H1 (cell line): ENCODE data around the gene CACNA2D3. TPM values are rescaled to one million over a fixed set of nuclear protein-coding genes. Genes with fewer than 3 reads are reported as not detected.

Experiments
- CHD2 ChIP-seq: IDR thresholded peaks from 2 replicates; pipeline ENCODE4 v1.6.1; 2012; ENCODE audit warnings: low read length, improper control_type of control experiment
- polyA plus RNA-seq, 7 experiments: library from polyadenylated mRNA; depleted of rRNA in 3 of 7; stranded (reverse) in 5 of 7; unstranded in 2 of 7; fragments of >200 nt in 5 of 7; fragments of 200-250 nt in 2 of 7; gene quantifications; 1 replicate in 5 of 7; 2 replicates in 1 of 7; 4 replicates in 1 of 7; pipeline versions ENCODE4 v1.2.1 to v1.2.3, GENCODE V29; 2011 to 2013; ENCODE audit warnings: missing spikeins in 2 of 7, mixed read lengths in 2 of 7
- total RNA-seq: library from RNA; stranded (reverse); fragmentation: NEBNext Ultra II Directional; extraction: Animal tissue kit (Norgen Biotek cat#: 25700); gene quantifications from 2 replicates; pipeline ENCODE4 v1.2.1, GENCODE V29; 2021
- TF ChIP-seq, protein P1 (sequence below): fragments of 300-600 bp; sonication (generic); IDR thresholded peaks from 2 replicates; pipeline ENCODE4 v1.7.1; 2012; ENCODE audit warnings: low read length, moderate library complexity, mild to moderate bottlenecking, inconsistent platforms; ENCODE audit not compliant: insufficient replicate concordance

Gene CACNA2D3
- total and polyA plus RNA-seq, 2 of the 8 experiments (the other 6 are each of a cell fraction or from before 2014, with no cell fraction given) = 1.5 to 1.8 TPM

GRCh38 chr3:54541369-54541768, 419.0 kb downstream of the CACNA2D3 start (continued):
- TF ChIP-seq, protein P1, sequence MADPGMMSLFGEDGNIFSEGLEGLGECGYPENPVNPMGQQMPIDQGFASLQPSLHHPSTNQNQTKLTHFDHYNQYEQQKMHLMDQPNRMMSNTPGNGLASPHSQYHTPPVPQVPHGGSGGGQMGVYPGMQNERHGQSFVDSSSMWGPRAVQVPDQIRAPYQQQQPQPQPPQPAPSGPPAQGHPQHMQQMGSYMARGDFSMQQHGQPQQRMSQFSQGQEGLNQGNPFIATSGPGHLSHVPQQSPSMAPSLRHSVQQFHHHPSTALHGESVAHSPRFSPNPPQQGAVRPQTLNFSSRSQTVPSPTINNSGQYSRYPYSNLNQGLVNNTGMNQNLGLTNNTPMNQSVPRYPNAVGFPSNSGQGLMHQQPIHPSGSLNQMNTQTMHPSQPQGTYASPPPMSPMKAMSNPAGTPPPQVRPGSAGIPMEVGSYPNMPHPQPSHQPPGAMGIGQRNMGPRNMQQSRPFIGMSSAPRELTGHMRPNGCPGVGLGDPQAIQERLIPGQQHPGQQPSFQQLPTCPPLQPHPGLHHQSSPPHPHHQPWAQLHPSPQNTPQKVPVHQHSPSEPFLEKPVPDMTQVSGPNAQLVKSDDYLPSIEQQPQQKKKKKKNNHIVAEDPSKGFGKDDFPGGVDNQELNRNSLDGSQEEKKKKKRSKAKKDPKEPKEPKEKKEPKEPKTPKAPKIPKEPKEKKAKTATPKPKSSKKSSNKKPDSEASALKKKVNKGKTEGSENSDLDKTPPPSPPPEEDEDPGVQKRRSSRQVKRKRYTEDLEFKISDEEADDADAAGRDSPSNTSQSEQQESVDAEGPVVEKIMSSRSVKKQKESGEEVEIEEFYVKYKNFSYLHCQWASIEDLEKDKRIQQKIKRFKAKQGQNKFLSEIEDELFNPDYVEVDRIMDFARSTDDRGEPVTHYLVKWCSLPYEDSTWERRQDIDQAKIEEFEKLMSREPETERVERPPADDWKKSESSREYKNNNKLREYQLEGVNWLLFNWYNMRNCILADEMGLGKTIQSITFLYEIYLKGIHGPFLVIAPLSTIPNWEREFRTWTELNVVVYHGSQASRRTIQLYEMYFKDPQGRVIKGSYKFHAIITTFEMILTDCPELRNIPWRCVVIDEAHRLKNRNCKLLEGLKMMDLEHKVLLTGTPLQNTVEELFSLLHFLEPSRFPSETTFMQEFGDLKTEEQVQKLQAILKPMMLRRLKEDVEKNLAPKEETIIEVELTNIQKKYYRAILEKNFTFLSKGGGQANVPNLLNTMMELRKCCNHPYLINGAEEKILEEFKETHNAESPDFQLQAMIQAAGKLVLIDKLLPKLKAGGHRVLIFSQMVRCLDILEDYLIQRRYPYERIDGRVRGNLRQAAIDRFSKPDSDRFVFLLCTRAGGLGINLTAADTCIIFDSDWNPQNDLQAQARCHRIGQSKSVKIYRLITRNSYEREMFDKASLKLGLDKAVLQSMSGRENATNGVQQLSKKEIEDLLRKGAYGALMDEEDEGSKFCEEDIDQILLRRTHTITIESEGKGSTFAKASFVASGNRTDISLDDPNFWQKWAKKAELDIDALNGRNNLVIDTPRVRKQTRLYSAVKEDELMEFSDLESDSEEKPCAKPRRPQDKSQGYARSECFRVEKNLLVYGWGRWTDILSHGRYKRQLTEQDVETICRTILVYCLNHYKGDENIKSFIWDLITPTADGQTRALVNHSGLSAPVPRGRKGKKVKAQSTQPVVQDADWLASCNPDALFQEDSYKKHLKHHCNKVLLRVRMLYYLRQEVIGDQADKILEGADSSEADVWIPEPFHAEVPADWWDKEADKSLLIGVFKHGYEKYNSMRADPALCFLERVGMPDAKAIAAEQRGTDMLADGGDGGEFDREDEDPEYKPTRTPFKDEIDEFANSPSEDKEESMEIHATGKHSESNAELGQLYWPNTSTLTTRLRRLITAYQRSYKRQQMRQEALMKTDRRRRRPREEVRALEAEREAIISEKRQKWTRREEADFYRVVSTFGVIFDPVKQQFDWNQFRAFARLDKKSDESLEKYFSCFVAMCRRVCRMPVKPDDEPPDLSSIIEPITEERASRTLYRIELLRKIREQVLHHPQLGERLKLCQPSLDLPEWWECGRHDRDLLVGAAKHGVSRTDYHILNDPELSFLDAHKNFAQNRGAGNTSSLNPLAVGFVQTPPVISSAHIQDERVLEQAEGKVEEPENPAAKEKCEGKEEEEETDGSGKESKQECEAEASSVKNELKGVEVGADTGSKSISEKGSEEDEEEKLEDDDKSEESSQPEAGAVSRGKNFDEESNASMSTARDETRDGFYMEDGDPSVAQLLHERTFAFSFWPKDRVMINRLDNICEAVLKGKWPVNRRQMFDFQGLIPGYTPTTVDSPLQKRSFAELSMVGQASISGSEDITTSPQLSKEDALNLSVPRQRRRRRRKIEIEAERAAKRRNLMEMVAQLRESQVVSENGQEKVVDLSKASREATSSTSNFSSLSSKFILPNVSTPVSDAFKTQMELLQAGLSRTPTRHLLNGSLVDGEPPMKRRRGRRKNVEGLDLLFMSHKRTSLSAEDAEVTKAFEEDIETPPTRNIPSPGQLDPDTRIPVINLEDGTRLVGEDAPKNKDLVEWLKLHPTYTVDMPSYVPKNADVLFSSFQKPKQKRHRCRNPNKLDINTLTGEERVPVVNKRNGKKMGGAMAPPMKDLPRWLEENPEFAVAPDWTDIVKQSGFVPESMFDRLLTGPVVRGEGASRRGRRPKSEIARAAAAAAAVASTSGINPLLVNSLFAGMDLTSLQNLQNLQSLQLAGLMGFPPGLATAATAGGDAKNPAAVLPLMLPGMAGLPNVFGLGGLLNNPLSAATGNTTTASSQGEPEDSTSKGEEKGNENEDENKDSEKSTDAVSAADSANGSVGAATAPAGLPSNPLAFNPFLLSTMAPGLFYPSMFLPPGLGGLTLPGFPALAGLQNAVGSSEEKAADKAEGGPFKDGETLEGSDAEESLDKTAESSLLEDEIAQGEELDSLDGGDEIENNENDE = no peak
- no peak for TF ChIP-seq CHD2
